AG08395 (cell line): ENCODE measurements around the gene TRMT2A.
"Not testable (repeated sequence)": the region's sequence is repeated elsewhere in the genome, so short reads cannot be mapped to it uniquely, and the experiment has no call there.

ENCODE experiments used
- DNase-seq: peaks from one replicate; pipeline ENCODE4 v3.0.0; 2012; ENCODE audit warnings: mixed read lengths, low spot score

The TRMT2A gene

DNA sequence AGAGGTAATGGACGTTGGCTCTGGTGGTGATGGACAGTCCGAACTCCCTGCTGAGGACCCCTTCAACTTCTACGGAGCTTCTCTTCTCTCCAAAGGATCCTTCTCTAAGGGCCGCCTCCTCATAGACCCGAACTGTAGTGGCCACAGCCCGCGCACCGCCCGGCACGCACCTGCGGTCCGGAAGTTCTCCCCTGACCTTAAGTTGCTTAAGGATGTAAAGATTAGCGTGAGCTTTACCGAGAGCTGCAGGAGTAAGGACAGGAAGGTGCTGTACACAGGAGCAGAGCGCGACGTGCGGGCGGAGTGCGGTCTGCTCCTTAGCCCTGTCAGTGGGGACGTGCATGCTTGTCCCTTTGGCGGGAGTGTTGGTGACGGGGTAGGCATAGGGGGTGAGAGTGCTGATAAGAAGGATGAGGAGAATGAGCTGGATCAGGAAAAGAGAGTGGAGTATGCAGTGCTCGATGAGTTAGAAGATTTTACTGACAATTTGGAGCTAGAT, 30.9 kb downstream of the TRMT2A start:
- DNase-seq = no peak

- no peak for DNase-seq
Measured at GRCh38 chr22:20085651-20086050, 31.4 kb downstream of the TRMT2A start.

DNA sequence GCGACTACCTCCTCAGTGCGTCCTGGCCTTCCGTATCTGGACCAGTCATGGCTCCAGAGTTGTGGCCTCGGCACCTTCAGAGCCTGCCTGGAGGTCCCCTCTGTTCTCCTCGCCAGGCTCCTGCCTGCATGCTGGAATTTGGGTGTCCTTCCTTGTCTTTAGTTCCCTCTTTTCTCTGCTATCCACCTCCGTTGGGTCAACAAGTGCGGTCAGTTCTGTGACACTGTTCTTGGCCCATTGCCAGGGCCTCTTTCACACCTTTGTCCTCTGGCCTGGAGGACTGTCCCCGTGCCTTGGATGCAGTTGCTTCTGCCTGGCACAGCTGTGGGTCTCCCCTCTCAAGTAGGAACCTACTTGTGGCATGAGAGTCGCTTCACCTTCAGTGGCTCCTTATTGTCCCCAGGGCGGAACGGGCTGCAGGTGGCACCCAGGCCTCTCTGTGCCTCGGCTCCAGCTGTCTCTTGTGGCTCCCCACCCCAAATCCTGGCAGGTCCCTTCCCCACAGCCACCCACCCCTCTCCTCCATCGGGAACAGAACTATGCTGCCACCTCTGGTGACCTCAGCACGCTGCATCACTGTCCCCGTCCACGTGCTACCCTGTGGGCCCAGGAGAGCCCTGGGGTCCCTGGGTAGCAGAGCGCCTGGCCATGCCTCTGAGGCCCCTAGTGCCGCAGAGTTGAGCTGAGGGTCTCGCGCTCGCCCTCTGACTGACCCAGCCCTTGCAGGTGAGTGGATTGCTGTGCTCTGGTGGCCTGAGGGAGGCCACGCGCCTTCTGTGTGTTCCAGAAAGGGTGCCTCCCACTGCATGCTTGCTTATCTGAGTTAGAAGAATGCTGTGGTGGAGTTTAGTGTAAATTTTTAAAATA, 32.2 kb downstream of the TRMT2A start:
- no peak for DNase-seq

DNA sequence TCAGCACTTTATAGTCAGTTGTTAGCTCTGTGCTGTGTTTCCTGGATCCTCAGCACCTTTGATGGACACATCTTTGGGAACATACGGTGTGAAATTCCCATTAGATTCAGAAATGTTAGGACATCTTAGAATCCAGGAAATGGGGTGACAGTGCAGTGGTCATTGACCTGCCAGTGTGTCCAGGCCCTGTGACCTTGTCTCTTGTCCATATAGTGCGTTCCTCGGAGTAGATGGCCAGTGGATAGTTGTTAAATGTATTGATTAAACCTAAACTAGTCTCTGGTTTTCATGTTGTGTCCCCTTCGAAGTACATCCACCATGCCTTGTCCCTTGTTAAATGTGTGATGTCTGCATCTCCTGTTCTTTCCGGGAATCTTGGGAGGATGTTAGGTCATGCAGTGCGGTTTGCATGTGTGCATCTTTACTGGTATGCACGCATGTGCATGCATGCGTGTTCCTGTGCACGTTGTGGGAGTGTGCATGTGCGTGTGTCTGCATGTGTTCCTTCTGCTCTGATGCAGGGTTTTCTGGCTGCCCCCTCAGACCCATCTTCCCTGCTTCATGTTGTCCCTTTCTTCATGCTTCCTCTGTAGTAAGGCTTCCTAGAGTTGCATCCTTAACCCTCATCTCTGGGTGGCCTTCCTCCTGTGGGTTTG, 33.0 kb downstream of the TRMT2A start:
- no peak for DNase-seq

DNA sequence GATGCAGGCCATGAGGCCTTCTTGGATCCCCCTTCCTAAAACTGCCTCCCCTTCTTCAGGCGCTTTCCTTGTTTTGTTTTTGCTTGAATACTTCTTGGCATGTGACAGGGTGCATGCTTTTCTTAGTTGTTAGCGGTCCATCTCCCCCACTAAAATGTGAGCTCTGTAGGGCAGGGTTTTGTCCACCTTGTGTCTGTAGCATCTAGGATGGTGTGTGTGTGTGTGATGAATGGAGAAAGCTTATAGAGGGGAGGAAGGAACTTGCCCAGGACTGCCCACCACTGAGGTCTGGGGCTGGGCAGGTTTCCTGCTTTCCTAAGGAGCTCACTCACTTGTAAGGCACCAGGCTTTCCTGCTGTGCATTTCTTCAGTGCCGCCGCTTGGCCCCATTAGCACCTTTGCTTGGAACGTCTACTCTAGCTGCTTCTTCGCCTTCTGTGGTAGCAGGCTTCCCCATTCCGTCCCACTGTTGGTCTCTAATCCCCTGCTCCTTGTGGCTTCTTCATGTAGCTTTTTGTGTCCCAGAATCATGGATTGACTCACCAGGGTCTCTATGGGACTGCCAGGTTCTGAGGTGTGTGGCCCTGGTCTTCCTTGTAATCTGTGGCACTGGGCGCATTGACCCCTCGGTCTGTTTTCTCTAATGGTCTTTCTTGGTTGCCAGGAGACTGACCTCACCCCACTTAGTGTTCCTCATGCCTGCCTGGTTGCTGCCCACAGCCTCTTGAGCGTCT, 33.7 kb downstream of the TRMT2A start:
- DNase-seq = no peak

DNA sequence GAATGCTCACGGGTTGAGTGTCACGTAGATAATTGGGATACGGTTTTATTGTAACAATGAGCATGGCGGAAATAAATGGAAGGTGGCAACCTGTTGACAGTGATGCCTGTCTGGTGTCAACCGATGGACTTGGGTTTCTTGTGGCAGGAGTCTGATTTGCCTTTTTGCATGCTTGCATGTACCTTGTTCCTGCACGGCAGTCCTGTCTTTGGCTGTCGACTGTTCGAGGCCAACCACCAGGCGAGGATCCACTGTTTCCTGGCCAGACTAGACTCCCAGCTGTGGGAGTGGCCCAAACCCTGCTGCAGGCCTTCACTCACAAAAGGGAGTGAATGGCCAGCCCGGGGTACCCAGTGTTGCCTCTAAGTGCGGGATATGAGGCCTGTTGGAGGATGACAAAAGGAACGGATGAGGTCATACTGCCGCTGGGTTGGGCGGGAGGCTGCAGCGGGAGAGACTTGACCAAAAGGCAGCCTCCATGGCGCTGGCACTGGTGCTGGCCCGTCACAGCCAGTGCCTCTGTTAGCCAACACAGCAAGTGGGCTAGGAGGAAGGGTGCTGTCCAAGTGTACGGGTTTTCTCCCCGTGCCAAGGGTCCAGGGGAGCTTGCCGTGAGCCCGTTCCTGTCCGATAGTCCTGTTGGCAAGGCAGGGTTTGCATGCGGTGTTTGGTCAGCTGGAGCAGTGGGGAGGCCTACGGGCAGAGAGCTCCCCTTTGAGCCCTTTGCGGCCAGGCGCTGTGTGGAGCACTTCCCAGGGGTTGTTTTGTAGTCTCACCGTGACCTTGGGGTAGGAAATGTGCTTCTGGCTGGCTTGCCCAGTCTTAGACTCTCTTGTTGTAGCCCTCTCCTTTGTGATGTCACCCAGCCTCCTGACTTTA, 36.0 kb downstream of the TRMT2A start:
- DNase-seq = peak; percentile 45

GRCh38 chr22:20080445-20080775, 36.6 kb downstream of the TRMT2A start:
- DNase-seq = peak; percentile 66

DNA sequence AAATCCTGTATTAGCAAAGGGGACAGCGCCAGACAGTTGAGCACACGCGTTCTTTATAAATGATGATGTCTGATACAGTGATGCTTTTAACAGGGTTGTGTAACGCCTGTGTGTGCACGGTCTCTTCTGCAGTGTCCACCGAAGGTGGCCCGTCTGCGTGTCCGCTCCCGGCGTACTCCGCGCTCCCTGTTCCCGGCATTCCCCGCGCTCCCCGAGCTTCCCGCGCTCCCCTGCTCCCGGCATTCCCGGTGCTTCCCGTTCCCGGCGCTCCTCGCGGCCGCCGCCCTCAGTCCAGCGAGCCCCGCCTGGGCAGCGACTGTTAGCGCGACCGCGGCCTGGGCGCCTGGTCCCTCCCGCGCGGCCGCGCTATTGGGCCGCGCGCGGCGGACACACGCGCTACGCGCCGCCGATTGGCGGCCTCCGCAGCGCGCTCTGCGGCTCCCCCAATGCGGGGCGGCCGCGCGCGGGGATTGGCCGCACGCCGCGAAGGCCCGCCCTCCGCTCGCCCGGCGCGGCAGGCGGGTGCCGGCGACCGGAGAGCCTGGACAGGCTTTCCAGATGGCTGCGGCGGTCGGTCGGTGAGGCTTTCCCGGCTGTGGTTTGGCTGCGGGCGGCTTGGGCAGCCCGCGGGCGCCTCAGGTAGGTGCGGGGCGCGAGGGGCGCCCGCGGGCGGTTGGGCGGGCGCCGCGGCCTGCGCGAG, 37.1 kb downstream of the TRMT2A start, which contains the start of gene DGCR8:
Gene DGCR8 (plus strand): TSS at position 497 of the 700 bp plus-strand sequence. CDS start 5,723 bp downstream, outside the sequence.
- DNase-seq = peak; percentile 97

GRCh38 chr22:20076627-20077172, 40.3 kb downstream of the TRMT2A start:
- no peak for DNase-seq

- no peak for DNase-seq
Measured at GRCh38 chr22:20071524-20071972, 45.5 kb downstream of the TRMT2A start.

GRCh38 chr22:20069331-20070042, 47.5 kb downstream of the TRMT2A start:
- DNase-seq = no peak

DNA sequence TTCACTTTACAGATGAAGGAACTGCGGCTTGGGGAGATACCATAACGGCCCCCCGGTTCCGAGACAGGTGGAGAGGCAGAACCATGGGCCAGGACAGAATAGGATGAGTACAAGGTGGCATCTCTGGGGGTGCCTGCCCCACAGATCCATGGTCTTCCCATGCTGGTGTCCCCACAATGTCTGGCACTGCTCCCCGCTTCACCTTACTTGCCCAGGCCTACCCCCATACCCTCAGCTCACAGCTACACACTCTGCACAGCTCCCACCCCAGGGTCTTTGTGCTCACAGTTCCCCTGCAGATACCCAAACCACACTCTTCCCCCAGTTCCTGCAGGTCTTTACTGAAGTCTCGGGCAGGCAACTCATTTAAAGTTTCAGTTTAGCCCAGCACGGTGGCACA, 48.4 kb downstream of the TRMT2A start:
- DNase-seq = no peak

- not testable (repeated sequence) for DNase-seq
Measured at GRCh38 chr22:20067384-20067682, 49.7 kb downstream of the TRMT2A start.

- DNase-seq = no peak
Measured at GRCh38 chr22:20066617-20067383, 50.2 kb downstream of the TRMT2A start.

DNA sequence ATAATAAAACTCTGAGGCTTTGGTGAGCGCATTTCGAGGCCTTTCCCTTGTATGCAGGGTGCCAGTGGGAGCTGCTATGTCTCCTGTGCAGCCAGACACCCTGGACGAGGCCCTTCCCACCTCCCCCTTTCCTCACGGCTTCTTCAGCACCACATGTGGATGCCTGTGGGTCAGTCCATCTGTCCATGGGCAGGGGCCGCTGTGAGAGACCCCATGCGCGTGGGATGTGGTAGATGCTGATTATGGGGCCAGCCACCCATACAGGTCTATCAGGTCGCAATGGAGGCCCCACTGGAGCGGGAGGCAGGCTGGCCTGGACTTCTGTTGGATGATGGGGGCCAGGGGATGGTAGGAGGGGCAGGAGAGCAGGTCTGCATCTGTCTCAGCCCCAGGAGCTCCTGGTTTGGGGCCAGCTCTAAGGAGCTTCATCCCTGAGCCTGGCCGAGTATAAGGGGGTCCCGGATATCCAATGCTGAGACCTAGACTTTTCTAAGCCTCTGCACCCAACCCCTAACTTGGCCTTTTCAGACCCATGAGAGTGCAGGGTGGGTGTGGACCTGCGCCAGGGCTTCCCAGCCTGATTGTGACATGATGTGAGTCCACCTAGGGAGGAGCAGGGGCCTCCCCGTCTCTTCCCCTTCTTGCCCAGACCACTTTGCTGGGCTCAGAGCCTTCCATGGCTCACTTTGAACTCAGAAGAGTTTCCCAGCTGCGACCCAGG, 51.0 kb downstream of the TRMT2A start:
- no peak for DNase-seq

GRCh38 chr22:20064545-20065262, 52.3 kb downstream of the TRMT2A start:
- DNase-seq = no peak

- DNase-seq = no peak
Measured at GRCh38 chr22:20064140-20064480, 52.9 kb downstream of the TRMT2A start.
